H9 (cell line): ENCODE measurements around the gene PRPH. TPM values are rescaled to one million over a fixed set of nuclear protein-coding genes. Genes with fewer than 3 reads are reported as not detected.
A peak's percentile ranks its signal among the peaks of the same experiment; 100 is the strongest.

Experiments
- DNase-seq: peaks from one replicate; pipeline ENCODE4 v3.0.0-alpha.2; 2017
- H2AFZ ChIP-seq: one replicate; pipeline ENCODE4 v1.6.1; 2013; ENCODE audit warnings: mild to moderate bottlenecking, low read length, control low read depth, moderate library complexity
- H2AK5ac ChIP-seq: 2 replicates; pipeline ENCODE4 v1.6.1; 2013; ENCODE audit warnings: low read length, control low read depth, mixed read lengths; ENCODE audit not compliant: insufficient read length
- H2BK120ac ChIP-seq: one replicate; pipeline ENCODE4 v1.6.1; 2013; ENCODE audit warnings: low read depth, mild to moderate bottlenecking, low read length, control low read depth, inconsistent platforms; ENCODE audit not compliant: poor library complexity, severe bottlenecking
- H2BK12ac ChIP-seq: 2 replicates; pipeline ENCODE4 v1.6.1; 2013; ENCODE audit warnings: low read length, control low read depth, mixed read lengths, low read depth; ENCODE audit not compliant: insufficient read length
- H2BK15ac ChIP-seq: 2 replicates; pipeline ENCODE4 v1.6.1; 2013; ENCODE audit warnings: low read depth, low read length, control low read depth
- H2BK20ac ChIP-seq: one replicate; pipeline ENCODE4 v1.6.1; 2013; ENCODE audit warnings: low read depth, mild to moderate bottlenecking, low read length, control low read depth, inconsistent platforms; ENCODE audit not compliant: poor library complexity, severe bottlenecking
- H2BK5ac ChIP-seq: 2 replicates; pipeline ENCODE4 v1.6.1; 2013; ENCODE audit warnings: low read length, control low read depth, mixed read lengths; ENCODE audit not compliant: insufficient read length
- H3K14ac ChIP-seq: 2 replicates; pipeline ENCODE4 v1.6.1; 2013; ENCODE audit warnings: low read length, control low read depth; ENCODE audit not compliant: insufficient read depth
- H3K18ac ChIP-seq: 2 replicates; pipeline ENCODE4 v1.6.1; 2013; ENCODE audit warnings: low read depth, mild to moderate bottlenecking, mixed read lengths, low read length, control low read depth; ENCODE audit not compliant: insufficient read length
- H3K23ac ChIP-seq: 2 replicates; pipeline ENCODE4 v1.6.1; 2013; ENCODE audit warnings: low read length, control low read depth, mixed read lengths, low read depth; ENCODE audit not compliant: insufficient read length
- H3K23me2 ChIP-seq: 2 replicates; pipeline ENCODE4 v1.6.1; 2013; ENCODE audit warnings: low read depth, mild to moderate bottlenecking, mixed read lengths, low read length, control low read depth; ENCODE audit not compliant: insufficient read length, poor library complexity, severe bottlenecking
- H3K27ac ChIP-seq: 2 replicates; pipeline ENCODE4 v1.5.1; 2013; ENCODE audit warnings: low read length, control low read depth, mixed read lengths, low read depth; ENCODE audit not compliant: insufficient read length
- H3K27me3 ChIP-seq: 2 replicates; pipeline ENCODE4 v1.6.1; 2013; ENCODE audit warnings: low read length, control low read depth, inconsistent platforms; ENCODE audit not compliant: insufficient read depth
- H3K4ac ChIP-seq: 2 replicates; pipeline ENCODE4 v1.6.1; 2013; ENCODE audit warnings: low read depth, mild to moderate bottlenecking, control low read depth, inconsistent platforms, low read length, moderate library complexity
- H3K4me1 ChIP-seq: 2 replicates; pipeline ENCODE4 v1.6.1; 2013; ENCODE audit warnings: low read length, control low read depth, inconsistent platforms; ENCODE audit not compliant: insufficient read depth
- H3K4me2 ChIP-seq: 2 replicates; pipeline ENCODE4 v1.6.1; 2013; ENCODE audit warnings: low read length, control low read depth, mixed read lengths; ENCODE audit not compliant: insufficient read length, insufficient read depth
- H3K56ac ChIP-seq: 2 replicates; pipeline ENCODE4 v1.6.1; 2013; ENCODE audit warnings: low read depth, mild to moderate bottlenecking, mixed read lengths, low read length, control low read depth; ENCODE audit not compliant: insufficient read length
- H3K79me1 ChIP-seq: 2 replicates; pipeline ENCODE4 v1.6.1; 2013; ENCODE audit warnings: low read depth, mild to moderate bottlenecking, moderate library complexity, low read length, control low read depth, inconsistent platforms; ENCODE audit not compliant: insufficient read depth, poor library complexity, severe bottlenecking
- H3K79me2 ChIP-seq: 2 replicates; pipeline ENCODE4 v1.6.1; 2013; ENCODE audit warnings: low read length, control low read depth, inconsistent platforms; ENCODE audit not compliant: insufficient read depth
- H3K9ac ChIP-seq: 2 replicates; pipeline ENCODE4 v1.6.1; 2013; ENCODE audit warnings: low read length, control low read depth, mixed read lengths; ENCODE audit not compliant: insufficient read length; ENCODE audit errors: extremely low read depth
- H3K9me3 ChIP-seq: one replicate; pipeline ENCODE4 v1.6.1; 2013; ENCODE audit warnings: low read depth, low read length, inconsistent platforms; ENCODE audit not compliant: control insufficient read depth
- H3T11ph ChIP-seq: one replicate; pipeline ENCODE4 v1.6.1; 2013; ENCODE audit warnings: mild to moderate bottlenecking, low read length, control low read depth, inconsistent platforms
- H4K20me1 ChIP-seq: one replicate; pipeline ENCODE4 v1.6.1; 2013; ENCODE audit not compliant: control insufficient read depth, insufficient read length, insufficient read depth
- H4K5ac ChIP-seq: 2 replicates; pipeline ENCODE4 v1.6.1; 2013; ENCODE audit warnings: low read depth, mild to moderate bottlenecking, mixed read lengths, low read length, control low read depth; ENCODE audit not compliant: insufficient read length
- H4K8ac ChIP-seq: replicated peaks from 2 replicates; pipeline ENCODE4 v1.6.1; 2013; ENCODE audit warnings: low read length, control low read depth, mixed read lengths, low read depth; ENCODE audit not compliant: insufficient read length
- H4K91ac ChIP-seq: 2 replicates; pipeline ENCODE4 v1.6.1; 2013; ENCODE audit warnings: low read depth, mild to moderate bottlenecking, moderate library complexity, mixed read lengths, low read length, control low read depth; ENCODE audit not compliant: insufficient read length
- H3K27ac Mint-ChIP-seq, 3 experiments: 2 replicates in 2 of 3; 3 replicates in 1 of 3; pipeline ENCODE4 v1.8.0; 2020 to 2021; ENCODE audit warnings: mixed read lengths in 3 of 3, mild to moderate bottlenecking in 1 of 3, moderate library complexity in 1 of 3
- H3K27me3 Mint-ChIP-seq: 2 replicates; pipeline ENCODE4 v1.8.0; 2021; ENCODE audit warnings: low read depth, mild to moderate bottlenecking, moderate library complexity, mixed read lengths
- H3K36me3 Mint-ChIP-seq, 3 experiments: 2 replicates in 2 of 3; 3 replicates in 1 of 3; pipeline ENCODE4 v1.8.0; 2020 to 2021; ENCODE audit warnings: low read depth in 3 of 3, mixed read lengths in 3 of 3; ENCODE audit not compliant: insufficient read depth in 1 of 3
- H3K4me1 Mint-ChIP-seq, 2 experiments: 2 replicates each; pipeline ENCODE4 v1.8.0; 2020; ENCODE audit warnings: mixed read lengths in 2 of 2
- H3K4me3 Mint-ChIP-seq, 2 experiments: 2 replicates in 1 of 2; 3 replicates in 1 of 2; pipeline ENCODE4 v1.8.0; 2020 to 2021; ENCODE audit warnings: mild to moderate bottlenecking in 2 of 2, mixed read lengths in 2 of 2, moderate library complexity in 1 of 2
- H3K9me3 Mint-ChIP-seq, 2 experiments: 2 replicates in 1 of 2; 3 replicates in 1 of 2; pipeline ENCODE4 v1.8.0; 2020; ENCODE audit warnings: mild to moderate bottlenecking in 2 of 2, mixed read lengths in 2 of 2, moderate library complexity in 1 of 2
- CTCF ChIP-seq: fragments of 200-600 bp; sonication (generic); conservative IDR thresholded peaks from 3 replicates; pipeline ENCODE4 v1.8.0; 2021; ENCODE audit warnings: antibody characterized with exemption, mild to moderate bottlenecking
- WGBS: extraction: QIAGEN DNeasy Blood & Tissue Kit; methylation state at CpG from one replicate; pipeline ENCODE4 v1.1.7; 2013; ENCODE audit warnings: missing lambda C conversion rate, low lambda C conversion rate, mixed read lengths; ENCODE audit not compliant: insufficient read length; ENCODE audit errors: extremely low coverage; 5-methylcytosine and 5-hydroxymethylcytosine counted together
- total RNA-seq: library from RNA; stranded (reverse); gene quantifications from 2 replicates; pipeline ENCODE4 v1.2.1, GENCODE V29; 2021

PRPH gene
- total RNA-seq, 1 experiment from 2014 or later, result 1.1 TPM

- Mint-ChIP-seq H3K4me3 (no peak overlapping the region), H3K4me1 (peaks cover 4 to 5% of the 10 kb centered on the region in 2 experiments), H3K9me3 (no peaks in the 10 kb centered on the region), H3K27ac (peak overlapping the region in 1 of 3 experiments; percentile 75; a peak in 3 of 7 replicates), H3K27me3 (no peaks in the 10 kb centered on the region; the same call in 1 of the 2 replicates), H3K36me3 (peaks cover 28 to 43% (median 41%) of the 10 kb centered on the region in 3 experiments)
- Histone ChIP-seq H4K91ac (no peak overlapping the region), H4K5ac (no peak overlapping the region), H3K23me2 (no peaks in the 10 kb centered on the region), H3K4me2 (no peak overlapping the region), H2AFZ (no peak overlapping the region), H3K4me1 (no peaks in the 10 kb centered on the region; the same call in 1 of the 2 replicates), H3K79me2 (no peaks in the 10 kb centered on the region), H3K79me1 (no peaks in the 10 kb centered on the region), H3K56ac (no peak overlapping the region), H3K9ac (no peak overlapping the region), H2BK20ac (no peak overlapping the region), H2BK12ac (no peak overlapping the region), H3K27ac (no peak overlapping the region), H3K27me3 (no peaks in the 10 kb centered on the region), H4K20me1 (peaks cover 4% of the 10 kb centered on the region), H3K4ac (no peak overlapping the region), H3T11ph (no peak overlapping the region), H3K9me3 (no peaks in the 10 kb centered on the region), H3K23ac (no peak overlapping the region), H3K14ac (no peak overlapping the region), H2BK15ac (no peak overlapping the region), H2BK120ac (no peak overlapping the region), H3K18ac (no peak overlapping the region), H2AK5ac (no peak overlapping the region), H4K8ac (no peak overlapping the region), H2BK5ac (no peak overlapping the region)
- DNase-seq, result no peak
- WGBS, result no CpG with 5 or more reads among the region's 7 CpGs
- TF ChIP-seq CTCF, result no peak
Observed at GRCh38 chr12:49274396-49275069, 20.4 kb upstream of the PRPH start.
